Activated CD8-positive, alpha-beta T cell treated with anti-CD3 and anti-CD28 coated beads for 36 hours (primary cell): ENCODE results near the gene MAST4. TPM values are rescaled to one million over a fixed set of nuclear protein-coding genes. Genes with fewer than 3 reads are reported as not detected.

ENCODE experiments used
- ATAC-seq: fragments of 200-7000 bp; cut with Tn5 transposase; one replicate; pipeline ENCODE4 v1.10.0; 2021; ENCODE audit warnings: mild to moderate bottlenecking, moderate library complexity
- CTCF ChIA-PET: fragments of 350-600 bp; sonication (Branson Sonifier 250); formaldehyde crosslinking; loops from one replicate; lab custom pipeline; 2021; ENCODE audit warnings: antibody characterized with exemption; lab: Charles Lee
- POLR2A ChIA-PET: fragments of 350-600 bp; sonication (Branson Sonifier 250); formaldehyde crosslinking; loops from one replicate; lab custom pipeline; 2021; ENCODE audit warnings: antibody characterized with exemption; lab: Charles Lee
- DNase-seq: peaks from one replicate; pipeline ENCODE4 v3.0.0-alpha.2; 2020
- H3K27ac Mint-ChIP-seq: one replicate; pipeline ENCODE4 v1.8.0; 2021; ENCODE audit warnings: mild to moderate bottlenecking, mixed read lengths
- H3K27me3 Mint-ChIP-seq: one replicate; pipeline ENCODE4 v1.8.0; 2021; ENCODE audit warnings: mixed read lengths
- H3K36me3 Mint-ChIP-seq: one replicate; pipeline ENCODE4 v1.8.0; 2021; ENCODE audit warnings: low read depth, mixed read lengths
- H3K4me1 Mint-ChIP-seq: one replicate; pipeline ENCODE4 v1.8.0; 2021; ENCODE audit warnings: low read depth, mixed read lengths
- H3K4me3 Mint-ChIP-seq: one replicate; pipeline ENCODE4 v1.8.0; 2021; ENCODE audit warnings: mild to moderate bottlenecking, moderate library complexity, mixed read lengths
- H3K9me3 Mint-ChIP-seq: one replicate; pipeline ENCODE4 v1.8.0; 2021; ENCODE audit warnings: mixed read lengths
- intact Hi-C: fragments of 100-400 bp; cut with micrococcal nuclease; formaldehyde crosslinking; loops from one replicate; pipeline ENCODE4 v1.10.0; 2022
- total RNA-seq, 2 experiments: library from RNA; stranded (reverse); gene quantifications; one replicate each; pipeline ENCODE4 v1.2.3, GENCODE V29; 2021
- TF ChIP-seq, protein P1 (sequence below): fragments of 200-600 bp; IDR thresholded peaks from one replicate; pipeline ENCODE4 v1.8.0; 2022; ENCODE audit warnings: antibody characterized with exemption, mild to moderate bottlenecking

The MAST4 gene
- total RNA-seq, 2 experiments from 2014 or later: 7.6 to 10.0 TPM

- intact Hi-C loops: no loop called here
- TF ChIP-seq, protein P1, sequence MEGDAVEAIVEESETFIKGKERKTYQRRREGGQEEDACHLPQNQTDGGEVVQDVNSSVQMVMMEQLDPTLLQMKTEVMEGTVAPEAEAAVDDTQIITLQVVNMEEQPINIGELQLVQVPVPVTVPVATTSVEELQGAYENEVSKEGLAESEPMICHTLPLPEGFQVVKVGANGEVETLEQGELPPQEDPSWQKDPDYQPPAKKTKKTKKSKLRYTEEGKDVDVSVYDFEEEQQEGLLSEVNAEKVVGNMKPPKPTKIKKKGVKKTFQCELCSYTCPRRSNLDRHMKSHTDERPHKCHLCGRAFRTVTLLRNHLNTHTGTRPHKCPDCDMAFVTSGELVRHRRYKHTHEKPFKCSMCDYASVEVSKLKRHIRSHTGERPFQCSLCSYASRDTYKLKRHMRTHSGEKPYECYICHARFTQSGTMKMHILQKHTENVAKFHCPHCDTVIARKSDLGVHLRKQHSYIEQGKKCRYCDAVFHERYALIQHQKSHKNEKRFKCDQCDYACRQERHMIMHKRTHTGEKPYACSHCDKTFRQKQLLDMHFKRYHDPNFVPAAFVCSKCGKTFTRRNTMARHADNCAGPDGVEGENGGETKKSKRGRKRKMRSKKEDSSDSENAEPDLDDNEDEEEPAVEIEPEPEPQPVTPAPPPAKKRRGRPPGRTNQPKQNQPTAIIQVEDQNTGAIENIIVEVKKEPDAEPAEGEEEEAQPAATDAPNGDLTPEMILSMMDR: no peak
- ChIA-PET CTCF (no interaction called here), POLR2A (no interaction called here)
- H3K9me3 Mint-ChIP-seq: no peaks in the 10 kb centered on the region
- peaks cover 3% of the 10 kb centered on the region for H3K36me3 Mint-ChIP-seq
- ATAC-seq: no peak
- no peaks in the 10 kb centered on the region for H3K27me3 Mint-ChIP-seq
- DNase-seq: no peak
- H3K4me3 Mint-ChIP-seq: no peak overlapping the region
- no peaks in the 10 kb centered on the region for H3K4me1 Mint-ChIP-seq
- no peak overlapping the region for H3K27ac Mint-ChIP-seq
These were observed 497.1 kb downstream of the MAST4 start for GRCh38 chr5:67093279-67093678.

- Mint-ChIP-seq H3K27me3 (no peaks in the 10 kb centered on the region), H3K4me3 (no peak overlapping the region), H3K9me3 (no peaks in the 10 kb centered on the region), H3K4me1 (peaks cover under 1% of the 10 kb centered on the region), H3K36me3 (peaks cover 3% of the 10 kb centered on the region), H3K27ac (no peak overlapping the region)
- intact Hi-C loops: no loop called here
- TF ChIP-seq, protein P1: no peak
- ATAC-seq (no peak), DNase-seq (no peak)
- CTCF ChIA-PET: interaction anchor here (1.2 kb wide), 1 partner anchor 44 kb away, joined by 3 read pairs; no protein-coding TSS in a partner anchor
- POLR2A ChIA-PET: no interaction called here
These were observed 498.5 kb downstream of the MAST4 start for GRCh38 chr5:67094476-67095300.

DNA sequence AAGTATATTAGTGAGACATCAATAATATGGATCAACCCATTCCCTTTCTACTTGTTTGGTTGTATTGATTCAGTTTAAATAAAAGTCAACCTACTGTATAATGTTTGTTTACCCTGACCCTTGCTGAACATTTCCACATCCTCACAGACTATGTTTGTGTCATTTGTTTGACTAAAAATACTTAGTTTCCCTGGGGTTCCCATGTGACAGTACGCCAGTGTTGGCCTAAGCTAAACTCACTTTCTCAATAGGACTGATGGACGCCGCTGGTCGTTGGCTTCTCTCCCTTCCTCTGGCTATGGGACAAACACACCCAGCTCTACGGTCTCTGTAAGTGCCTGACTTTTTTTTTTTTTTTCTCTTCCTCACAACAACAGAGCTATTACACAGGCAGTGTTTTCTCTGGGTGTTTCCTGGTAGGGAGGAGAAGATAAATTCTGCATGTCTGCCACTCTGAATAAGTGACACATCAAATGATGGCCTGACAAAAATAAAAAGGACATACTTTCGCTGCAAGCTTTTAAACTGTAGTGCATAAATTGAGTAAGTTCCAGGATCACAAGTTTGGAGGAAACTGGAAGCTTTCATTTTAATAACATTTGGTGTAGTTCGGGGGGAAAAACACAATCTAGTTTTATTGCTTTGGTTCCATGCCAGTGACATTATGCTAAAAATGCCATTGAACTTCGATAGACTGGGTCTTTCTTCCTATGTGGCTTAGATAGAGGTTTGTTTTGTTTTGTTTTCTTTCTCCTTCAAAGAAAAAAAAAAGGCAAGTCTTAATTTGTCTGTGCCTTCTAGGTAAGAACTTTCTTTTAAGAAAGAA lies 499.4 kb downstream of the MAST4 start:
- Mint-ChIP-seq H3K4me3 (no peak overlapping the region), H3K4me1 (peaks cover 5% of the 10 kb centered on the region), H3K27me3 (no peaks in the 10 kb centered on the region), H3K9me3 (no peaks in the 10 kb centered on the region), H3K27ac (no peak overlapping the region), H3K36me3 (peaks cover 3% of the 10 kb centered on the region)
- no peak for DNase-seq
- no peak for ATAC-seq
- TF ChIP-seq, protein P1: no peak
- POLR2A ChIA-PET: no interaction called here
- intact Hi-C loops: no loop called here
- CTCF ChIA-PET: interaction anchor here (1.2 kb wide), 1 partner anchor 45 kb away, joined by 3 read pairs; no protein-coding TSS in a partner anchor

GRCh38 chr5:67098656-67099055 lies 502.5 kb downstream of the MAST4 start:
- ChIA-PET CTCF (interaction anchor here (0.6 kb wide), 1 partner anchor 96 kb away, joined by 3 read pairs; no protein-coding TSS in a partner anchor), POLR2A (no interaction called here)
- Mint-ChIP-seq H3K27ac (no peak overlapping the region), H3K36me3 (peaks cover 6% of the 10 kb centered on the region), H3K4me3 (no peak overlapping the region), H3K27me3 (no peaks in the 10 kb centered on the region), H3K4me1 (peaks cover 5% of the 10 kb centered on the region), H3K9me3 (no peaks in the 10 kb centered on the region)
- TF ChIP-seq, protein P1: no peak
- no peak for ATAC-seq
- DNase-seq: no peak
- intact Hi-C loops: no loop called here
